GM19240 (cell line): ENCODE measurements around the gene ZC3H11A.

Experiments
- DNase-seq: peaks from one replicate; pipeline ENCODE4 v3.0.0; 2011; ENCODE audit warnings: low spot score; ENCODE audit not compliant: insufficient read length

Gene ZC3H11A

GRCh38 chr1:203840208-203840808 lies 44.9 kb downstream of the ZC3H11A start:
- DNase-seq: no peak

DNA sequence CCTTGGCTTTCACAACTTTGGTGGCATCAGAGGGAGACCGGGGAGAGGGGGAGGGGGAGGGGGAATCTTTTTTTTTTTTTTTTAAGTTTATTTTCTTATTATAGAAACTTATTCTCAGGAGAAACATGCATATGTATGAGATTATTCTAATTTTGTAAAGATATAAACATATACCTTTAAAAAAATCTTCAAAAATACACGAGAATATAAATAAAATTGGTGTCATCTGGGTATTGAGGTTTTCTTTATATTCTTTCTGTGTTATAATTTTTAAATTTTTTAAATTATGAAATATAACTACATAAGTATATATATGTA lies 47.1 kb downstream of the ZC3H11A start:
- DNase-seq: no peak

DNA sequence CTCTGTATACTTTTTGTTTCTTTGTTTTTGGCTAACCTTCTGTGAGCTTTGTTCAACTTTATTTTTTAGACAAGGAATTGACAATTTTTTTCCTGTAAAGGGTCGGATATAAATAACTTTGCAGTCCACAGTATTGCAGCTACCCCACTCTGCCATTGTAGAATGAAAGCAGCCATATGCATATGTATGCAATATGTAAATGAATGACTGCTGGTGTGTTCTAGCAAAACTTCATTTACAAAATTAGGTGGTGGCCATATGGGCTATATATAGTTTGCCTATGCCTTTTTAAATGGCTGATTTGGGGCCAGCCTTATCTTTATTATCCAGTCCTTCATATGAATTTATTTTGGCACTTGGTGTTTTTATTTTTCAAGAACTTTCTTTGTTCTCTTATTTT lies 48.0 kb downstream of the ZC3H11A start:
- no peak for DNase-seq
